ENCODE results near the gene SPSB1.

The SPSB1 gene

GRCh38 chr1:9361630-9362260 is 69.1 kb downstream of the SPSB1 start:
- Histone ChIP-seq H3K36me3 (ENCODE audit: control insufficient read depth, insufficient read depth, low read length) (no peaks in the 10 kb centered on the region), H3K4me3 (ENCODE audit: low read length) (no peak overlapping the region), H3K9ac (ENCODE audit: low read length) (no peak overlapping the region), H3K27me3 (ENCODE audit: control insufficient read depth, insufficient read depth, low read length) (no peaks in the 10 kb centered on the region), H3K4me1 (ENCODE audit: control insufficient read depth, insufficient read depth, low read length) (peaks cover 4% of the 10 kb centered on the region), H3K9me3 (ENCODE audit: control insufficient read depth, low read length) (no peaks in the 10 kb centered on the region)

GRCh38 chr1:9362488-9362887 is 69.8 kb downstream of the SPSB1 start:
- no peak overlapping the region for H3K4me3 ChIP-seq (ENCODE audit: low read length)

GRCh38 chr1:9363061-9363471 is 70.4 kb downstream of the SPSB1 start:
- Histone ChIP-seq H3K4me1 (ENCODE audit: control insufficient read depth, insufficient read depth, low read length) (peaks cover 4% of the 10 kb centered on the region), H3K9ac (ENCODE audit: low read length) (no peak overlapping the region), H3K36me3 (ENCODE audit: control insufficient read depth, insufficient read depth, low read length) (no peaks in the 10 kb centered on the region), H3K9me3 (ENCODE audit: control insufficient read depth, low read length) (no peaks in the 10 kb centered on the region), H3K4me3 (ENCODE audit: low read length) (no peak overlapping the region), H3K27me3 (ENCODE audit: control insufficient read depth, insufficient read depth, low read length) (no peaks in the 10 kb centered on the region)

More at GRCh38 chr1:9362488-9362887, 69.8 kb downstream of the SPSB1 start:
- H3K4me1 ChIP-seq (ENCODE audit: control insufficient read depth, insufficient read depth, low read length) = peaks cover 4% of the 10 kb centered on the region
- H3K9ac ChIP-seq (ENCODE audit: low read length) = no peak overlapping the region
- no peaks in the 10 kb centered on the region for H3K9me3 ChIP-seq (ENCODE audit: control insufficient read depth, low read length)
- H3K36me3 ChIP-seq (ENCODE audit: control insufficient read depth, insufficient read depth, low read length) = no peaks in the 10 kb centered on the region
- no peaks in the 10 kb centered on the region for H3K27me3 ChIP-seq (ENCODE audit: control insufficient read depth, insufficient read depth, low read length)

- no peaks in the 10 kb centered on the region for H3K9me3 ChIP-seq (ENCODE audit: control insufficient read depth, low read length)
- no peak overlapping the region for H3K9ac ChIP-seq (ENCODE audit: low read length)
- no peaks in the 10 kb centered on the region for H3K27me3 ChIP-seq (ENCODE audit: control insufficient read depth, insufficient read depth, low read length)
- no peak overlapping the region for H3K4me3 ChIP-seq (ENCODE audit: low read length)
- peaks cover 4% of the 10 kb centered on the region for H3K4me1 ChIP-seq (ENCODE audit: control insufficient read depth, insufficient read depth, low read length)
- H3K36me3 ChIP-seq (ENCODE audit: control insufficient read depth, insufficient read depth, low read length) = no peaks in the 10 kb centered on the region
Observed at GRCh38 chr1:9366298-9366697, 73.6 kb downstream of the SPSB1 start.

- H3K36me3 ChIP-seq (ENCODE audit: control insufficient read depth, insufficient read depth, low read length) = no peaks in the 10 kb centered on the region
- no peak overlapping the region for H3K9ac ChIP-seq (ENCODE audit: low read length)
- peaks cover 3% of the 10 kb centered on the region for H3K4me1 ChIP-seq (ENCODE audit: control insufficient read depth, insufficient read depth, low read length)
Observed at GRCh38 chr1:9366943-9367780, 74.5 kb downstream of the SPSB1 start.

GRCh38 chr1:9367806-9368205 is 75.1 kb downstream of the SPSB1 start:
- H3K4me1 ChIP-seq (ENCODE audit: control insufficient read depth, insufficient read depth, low read length) = no peaks in the 10 kb centered on the region
- no peaks in the 10 kb centered on the region for H3K27me3 ChIP-seq (ENCODE audit: control insufficient read depth, insufficient read depth, low read length)
- no peaks in the 10 kb centered on the region for H3K9me3 ChIP-seq (ENCODE audit: control insufficient read depth, low read length)
- no peak overlapping the region for H3K4me3 ChIP-seq (ENCODE audit: low read length)
- no peaks in the 10 kb centered on the region for H3K36me3 ChIP-seq (ENCODE audit: control insufficient read depth, insufficient read depth, low read length)
- H3K9ac ChIP-seq (ENCODE audit: low read length) = no peak overlapping the region

More at GRCh38 chr1:9366943-9367780, 74.5 kb downstream of the SPSB1 start:
- H3K9me3 ChIP-seq (ENCODE audit: control insufficient read depth, low read length) = no peaks in the 10 kb centered on the region
- H3K27me3 ChIP-seq (ENCODE audit: control insufficient read depth, insufficient read depth, low read length) = no peaks in the 10 kb centered on the region
- no peak overlapping the region for H3K4me3 ChIP-seq (ENCODE audit: low read length)

GRCh38 chr1:9368356-9368755 is 75.7 kb downstream of the SPSB1 start:
- no peaks in the 10 kb centered on the region for H3K9me3 ChIP-seq (ENCODE audit: control insufficient read depth, low read length)
- H3K27me3 ChIP-seq (ENCODE audit: control insufficient read depth, insufficient read depth, low read length) = no peaks in the 10 kb centered on the region
- no peak overlapping the region for H3K9ac ChIP-seq (ENCODE audit: low read length)
- no peaks in the 10 kb centered on the region for H3K36me3 ChIP-seq (ENCODE audit: control insufficient read depth, insufficient read depth, low read length)
- H3K4me3 ChIP-seq (ENCODE audit: low read length) = no peak overlapping the region
- H3K4me1 ChIP-seq (ENCODE audit: control insufficient read depth, insufficient read depth, low read length) = no peaks in the 10 kb centered on the region

GRCh38 chr1:9369964-9370788 is 77.5 kb downstream of the SPSB1 start:
- Histone ChIP-seq H3K4me3 (ENCODE audit: low read length) (no peak overlapping the region), H3K27me3 (ENCODE audit: control insufficient read depth, insufficient read depth, low read length) (no peaks in the 10 kb centered on the region), H3K9ac (ENCODE audit: low read length) (no peak overlapping the region), H3K9me3 (ENCODE audit: control insufficient read depth, low read length) (no peaks in the 10 kb centered on the region), H3K36me3 (ENCODE audit: control insufficient read depth, insufficient read depth, low read length) (no peaks in the 10 kb centered on the region), H3K4me1 (ENCODE audit: control insufficient read depth, insufficient read depth, low read length) (no peaks in the 10 kb centered on the region)

- peaks cover 3% of the 10 kb centered on the region for H3K4me1 ChIP-seq (ENCODE audit: control insufficient read depth, insufficient read depth, low read length)
- H3K4me3 ChIP-seq (ENCODE audit: low read length) = no peak overlapping the region
- H3K9me3 ChIP-seq (ENCODE audit: control insufficient read depth, low read length) = no peaks in the 10 kb centered on the region
- no peaks in the 10 kb centered on the region for H3K27me3 ChIP-seq (ENCODE audit: control insufficient read depth, insufficient read depth, low read length)
- no peaks in the 10 kb centered on the region for H3K36me3 ChIP-seq (ENCODE audit: control insufficient read depth, insufficient read depth, low read length)
- no peak overlapping the region for H3K9ac ChIP-seq (ENCODE audit: low read length)
Observed at GRCh38 chr1:9371391-9371935, 78.8 kb downstream of the SPSB1 start.

- Histone ChIP-seq H3K27me3 (ENCODE audit: control insufficient read depth, insufficient read depth, low read length) (no peaks in the 10 kb centered on the region), H3K4me1 (ENCODE audit: control insufficient read depth, insufficient read depth, low read length) (peaks cover 6% of the 10 kb centered on the region), H3K9me3 (ENCODE audit: control insufficient read depth, low read length) (no peaks in the 10 kb centered on the region), H3K36me3 (ENCODE audit: control insufficient read depth, insufficient read depth, low read length) (no peaks in the 10 kb centered on the region), H3K4me3 (ENCODE audit: low read length) (no peak overlapping the region), H3K9ac (ENCODE audit: low read length) (no peak overlapping the region)
Observed at GRCh38 chr1:9371951-9372350, 79.3 kb downstream of the SPSB1 start.

- H3K9me3 ChIP-seq (ENCODE audit: control insufficient read depth, low read length) = no peaks in the 10 kb centered on the region
- no peaks in the 10 kb centered on the region for H3K27me3 ChIP-seq (ENCODE audit: control insufficient read depth, insufficient read depth, low read length)
- peaks cover 12% of the 10 kb centered on the region for H3K4me1 ChIP-seq (ENCODE audit: control insufficient read depth, insufficient read depth, low read length)
- no peak overlapping the region for H3K4me3 ChIP-seq (ENCODE audit: low read length)
- no peak overlapping the region for H3K9ac ChIP-seq (ENCODE audit: low read length)
- H3K36me3 ChIP-seq (ENCODE audit: control insufficient read depth, insufficient read depth, low read length) = no peaks in the 10 kb centered on the region
Observed at GRCh38 chr1:9373619-9374018, 80.9 kb downstream of the SPSB1 start.

Measured in mucosa of stomach (tissue), 1 donor.